Measurements from ENCODE around the gene CCDC110.

CCDC110 gene

GRCh38 chr4:185500576-185500975, 29.0 kb upstream of the CCDC110 start:
- Mint-ChIP-seq H3K9me3 (peaks cover 5% of the 10 kb centered on the region), H3K4me3 (no peak overlapping the region)

DNA sequence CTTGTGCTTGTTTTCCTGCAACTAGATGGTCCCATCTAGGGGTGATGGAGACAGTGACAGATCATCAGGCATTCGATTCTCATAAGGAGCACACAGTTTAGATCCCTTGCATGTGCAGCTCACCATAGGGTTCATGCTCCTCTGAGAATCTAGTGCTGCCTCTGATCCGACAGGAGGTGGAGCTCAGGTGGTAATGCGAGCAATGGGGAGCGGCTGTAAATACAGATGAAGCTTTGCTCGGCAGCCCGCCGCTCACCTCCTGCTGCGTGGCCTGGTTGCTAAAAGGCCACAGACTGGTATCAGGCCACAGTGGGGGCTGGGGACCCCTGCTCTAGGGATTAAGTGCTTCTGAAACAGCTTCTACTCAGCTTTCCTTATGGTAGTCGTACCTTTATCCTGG, 28.5 kb upstream of the CCDC110 start:
- Mint-ChIP-seq H3K36me3 (ENCODE audit: low read depth) (no peaks in the 10 kb centered on the region), H3K9me3 (peaks cover 5% of the 10 kb centered on the region), H3K27ac (no peak overlapping the region), H3K4me1 (ENCODE audit: low read depth) (no peaks in the 10 kb centered on the region), H3K4me3 (no peak overlapping the region), H3K27me3 (peaks cover 43% of the 10 kb centered on the region)
- no peak for DNase-seq

More at GRCh38 chr4:185500576-185500975, 29.0 kb upstream of the CCDC110 start:
- no peak for DNase-seq
- Mint-ChIP-seq H3K27ac (no peak overlapping the region), H3K4me1 (ENCODE audit: low read depth) (no peaks in the 10 kb centered on the region), H3K27me3 (peaks cover 40% of the 10 kb centered on the region), H3K36me3 (ENCODE audit: low read depth) (no peaks in the 10 kb centered on the region)

GRCh38 chr4:185488650-185489049, 17.1 kb upstream of the CCDC110 start:
- H3K9me3 Mint-ChIP-seq, result peaks cover 14% of the 10 kb centered on the region
- H3K4me1 Mint-ChIP-seq (ENCODE audit: low read depth), result no peaks in the 10 kb centered on the region
- DNase-seq, result no peak
- peaks cover 46% of the 10 kb centered on the region for H3K27me3 Mint-ChIP-seq
- H3K36me3 Mint-ChIP-seq (ENCODE audit: low read depth), result no peaks in the 10 kb centered on the region
- H3K4me3 Mint-ChIP-seq, result no peak overlapping the region
- no peak overlapping the region for H3K27ac Mint-ChIP-seq

- Mint-ChIP-seq H3K27me3 (peaks cover 45% of the 10 kb centered on the region), H3K4me1 (ENCODE audit: low read depth) (peaks cover 3% of the 10 kb centered on the region), H3K4me3 (no peak overlapping the region), H3K36me3 (ENCODE audit: low read depth) (no peaks in the 10 kb centered on the region), H3K9me3 (no peaks in the 10 kb centered on the region), H3K27ac (no peak overlapping the region)
- no peak for DNase-seq
These were observed 9.9 kb upstream of the CCDC110 start for GRCh38 chr4:185481401-185481800.

DNA sequence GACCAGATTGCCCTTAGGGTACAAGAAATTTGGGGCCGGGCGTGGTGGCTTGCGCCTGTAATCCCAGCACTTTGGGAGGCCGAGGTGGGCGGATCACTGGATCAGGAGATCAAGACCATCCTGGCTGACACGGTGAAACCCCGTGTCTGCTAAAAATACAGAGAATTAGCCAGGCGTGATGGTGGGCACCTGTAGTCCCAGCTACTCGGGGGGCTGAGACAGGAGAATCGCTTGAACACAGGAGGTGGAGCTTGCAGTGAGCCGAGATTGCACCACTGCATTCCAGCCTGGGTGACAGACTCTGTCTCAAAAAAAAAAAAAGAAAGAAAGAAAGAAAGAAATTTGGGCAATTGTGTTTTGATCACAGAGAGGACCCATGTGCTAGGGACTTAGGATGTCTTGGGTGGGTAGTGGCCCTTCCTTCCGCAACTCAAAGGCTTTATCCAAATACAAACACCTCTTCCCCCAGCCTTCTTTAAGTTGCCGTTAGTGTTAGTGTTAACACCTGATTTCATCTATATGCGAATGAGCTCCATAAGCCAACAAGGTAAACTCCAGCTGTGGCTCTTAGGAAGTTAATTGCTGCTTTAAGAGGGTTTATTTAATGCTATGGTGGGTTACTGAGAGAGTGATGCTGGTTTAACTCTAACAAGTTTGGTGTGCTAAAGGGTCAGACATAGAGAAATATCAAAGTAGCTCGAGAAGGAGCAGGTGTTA, 8.6 kb upstream of the CCDC110 start:
- H3K4me1 Mint-ChIP-seq (ENCODE audit: low read depth), result peaks cover 3% of the 10 kb centered on the region
- no peak for DNase-seq
- H3K9me3 Mint-ChIP-seq, result no peaks in the 10 kb centered on the region
- H3K4me3 Mint-ChIP-seq, result no peak overlapping the region
- peaks cover 38% of the 10 kb centered on the region for H3K27me3 Mint-ChIP-seq
- no peak overlapping the region for H3K27ac Mint-ChIP-seq
- H3K36me3 Mint-ChIP-seq (ENCODE audit: low read depth), result no peaks in the 10 kb centered on the region

DNA sequence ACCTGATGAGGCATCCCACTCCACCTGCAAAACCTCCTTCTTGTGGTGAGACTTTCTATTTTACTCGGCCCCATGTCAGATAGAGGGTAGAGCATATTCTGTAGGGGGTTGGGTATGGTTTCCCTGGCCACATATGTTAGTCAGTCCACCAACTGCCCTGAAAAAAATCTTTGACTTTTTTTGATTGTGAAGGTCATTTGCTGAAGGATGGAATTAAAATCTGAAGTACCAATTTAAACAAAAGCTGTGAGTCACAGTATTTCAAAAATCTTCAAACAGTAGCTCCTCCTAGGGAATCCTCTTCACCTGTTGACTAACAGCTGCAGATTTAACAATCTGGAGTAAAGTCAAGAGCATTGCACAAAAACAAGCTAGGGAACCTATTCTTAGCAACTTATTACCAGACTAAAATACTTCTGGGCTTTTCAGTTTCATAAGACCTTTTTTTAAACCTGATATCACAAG, 8.0 kb upstream of the CCDC110 start:
- H3K36me3 Mint-ChIP-seq (ENCODE audit: low read depth), result no peaks in the 10 kb centered on the region
- H3K4me3 Mint-ChIP-seq, result no peak overlapping the region
- H3K9me3 Mint-ChIP-seq, result no peaks in the 10 kb centered on the region
- H3K27ac Mint-ChIP-seq, result no peak overlapping the region
- no peak for DNase-seq
- peaks cover 3% of the 10 kb centered on the region for H3K4me1 Mint-ChIP-seq (ENCODE audit: low read depth)
- H3K27me3 Mint-ChIP-seq, result peaks cover 38% of the 10 kb centered on the region

GRCh38 chr4:185473247-185473646, 1.7 kb upstream of the CCDC110 start:
- Mint-ChIP-seq H3K36me3 (ENCODE audit: low read depth) (no peaks in the 10 kb centered on the region), H3K4me3 (no peak overlapping the region), H3K27ac (no peak overlapping the region), H3K4me1 (ENCODE audit: low read depth) (peaks cover 8% of the 10 kb centered on the region), H3K27me3 (peaks cover 22% of the 10 kb centered on the region), H3K9me3 (no peaks in the 10 kb centered on the region)
- DNase-seq, result no peak

DNA sequence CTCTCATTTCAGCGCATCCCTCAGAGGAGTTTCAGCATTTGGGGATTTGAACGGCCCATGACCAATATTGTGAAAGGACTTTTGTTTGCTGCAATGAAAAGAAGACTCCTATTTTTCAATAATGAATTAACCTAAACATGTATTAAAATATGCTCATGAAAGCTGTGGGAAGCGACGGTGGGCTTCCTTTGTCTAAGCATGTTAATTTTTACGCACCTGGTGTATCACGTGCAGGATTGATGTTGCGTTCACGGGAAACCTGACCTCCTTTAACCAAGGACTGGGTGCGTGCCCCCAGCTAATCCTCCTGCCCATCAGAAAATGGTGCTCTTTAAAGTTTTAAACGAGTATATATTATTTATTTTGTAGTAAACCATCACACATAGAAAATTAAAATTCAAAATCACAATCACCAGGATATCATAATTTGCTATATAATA, 590 bp upstream of the CCDC110 start:
- H3K36me3 Mint-ChIP-seq (ENCODE audit: low read depth), result no peaks in the 10 kb centered on the region
- peak overlapping the region; percentile 82 for H3K4me3 Mint-ChIP-seq
- no peaks in the 10 kb centered on the region for H3K9me3 Mint-ChIP-seq
- peak overlapping the region; percentile 71 for H3K27ac Mint-ChIP-seq
- H3K27me3 Mint-ChIP-seq, result peaks cover 17% of the 10 kb centered on the region
- H3K4me1 Mint-ChIP-seq (ENCODE audit: low read depth), result peaks cover 8% of the 10 kb centered on the region
- DNase-seq, result no peak

DNA sequence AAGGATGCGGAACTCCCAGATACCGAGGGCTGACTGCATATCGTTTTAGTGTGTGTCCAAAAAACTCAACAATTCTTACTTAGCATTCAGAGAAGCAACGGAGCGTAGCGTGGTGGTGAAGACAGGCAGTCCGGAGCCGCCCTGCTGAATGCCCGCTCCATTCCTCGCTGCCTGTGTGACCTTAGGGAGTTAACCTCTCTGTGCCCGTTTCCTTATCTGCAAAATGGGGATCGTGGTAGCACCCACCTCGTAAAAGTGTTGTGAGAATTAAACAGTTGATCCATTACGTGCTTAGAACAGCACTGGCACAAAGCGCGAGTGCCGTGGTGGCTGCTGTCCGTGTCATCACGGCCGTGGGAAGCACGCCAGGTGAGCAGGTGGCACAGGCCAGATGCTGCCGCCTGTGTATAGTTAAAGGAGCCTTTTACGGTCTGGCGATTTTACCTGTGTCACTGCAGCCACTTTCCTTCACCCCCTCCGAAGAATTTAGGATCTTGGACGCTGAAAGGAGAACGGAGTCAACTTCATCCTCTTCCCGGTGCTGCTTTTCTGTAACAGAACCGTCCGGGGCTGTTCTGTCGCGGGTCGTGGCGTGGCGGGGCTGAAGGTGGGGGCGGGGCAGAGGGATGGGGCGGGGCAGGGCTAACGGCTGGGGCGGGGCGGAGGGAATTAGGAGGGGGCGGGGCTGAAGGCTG, 885 bp downstream of the CCDC110 start:
- DNase-seq, result no peak
- Mint-ChIP-seq H3K9me3 (no peaks in the 10 kb centered on the region), H3K4me1 (ENCODE audit: low read depth) (peaks cover 8% of the 10 kb centered on the region), H3K4me3 (peak overlapping the region; percentile 73), H3K27me3 (peaks cover 11% of the 10 kb centered on the region), H3K27ac (peak overlapping the region; percentile 19), H3K36me3 (ENCODE audit: low read depth) (no peaks in the 10 kb centered on the region)

GRCh38 chr4:185469580-185470154, 1.9 kb downstream of the CCDC110 start:
- Mint-ChIP-seq H3K27ac (no peak overlapping the region), H3K27me3 (peaks cover 11% of the 10 kb centered on the region), H3K9me3 (no peaks in the 10 kb centered on the region), H3K36me3 (ENCODE audit: low read depth) (no peaks in the 10 kb centered on the region), H3K4me3 (no peak overlapping the region), H3K4me1 (ENCODE audit: low read depth) (peaks cover 8% of the 10 kb centered on the region)
- DNase-seq, result no peak

- no peaks in the 10 kb centered on the region for H3K36me3 Mint-ChIP-seq (ENCODE audit: low read depth)
- H3K27me3 Mint-ChIP-seq, result peaks cover 11% of the 10 kb centered on the region
- H3K27ac Mint-ChIP-seq, result no peak overlapping the region
- DNase-seq, result no peak
- peaks cover 8% of the 10 kb centered on the region for H3K4me1 Mint-ChIP-seq (ENCODE audit: low read depth)
- no peaks in the 10 kb centered on the region for H3K9me3 Mint-ChIP-seq
- no peak overlapping the region for H3K4me3 Mint-ChIP-seq
These were observed 2.5 kb downstream of the CCDC110 start for GRCh38 chr4:185468999-185469398.

DNA sequence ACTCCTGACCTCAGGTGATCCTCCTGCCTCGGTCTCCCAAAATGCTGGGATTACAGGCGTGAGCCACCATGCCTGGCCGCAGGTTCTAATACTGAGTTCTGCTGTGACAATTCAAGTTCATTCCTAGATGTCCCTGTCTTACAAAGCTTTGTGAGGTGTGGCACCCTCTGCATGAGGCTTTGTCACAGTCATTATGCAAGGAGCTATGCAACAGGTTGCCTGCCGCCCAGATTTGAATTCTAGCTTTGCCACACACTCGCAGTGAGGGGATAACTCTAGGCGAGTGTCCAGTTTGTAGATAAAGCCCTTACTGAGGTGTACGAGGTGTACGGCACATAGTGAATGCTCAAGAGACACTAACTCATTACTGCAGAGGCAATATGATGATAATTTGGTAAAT, 3.5 kb downstream of the CCDC110 start:
- Mint-ChIP-seq H3K36me3 (ENCODE audit: low read depth) (no peaks in the 10 kb centered on the region), H3K27ac (no peak overlapping the region), H3K9me3 (no peaks in the 10 kb centered on the region), H3K4me1 (ENCODE audit: low read depth) (peaks cover 8% of the 10 kb centered on the region), H3K27me3 (peaks cover 11% of the 10 kb centered on the region), H3K4me3 (no peak overlapping the region)
- no peak for DNase-seq

DNA sequence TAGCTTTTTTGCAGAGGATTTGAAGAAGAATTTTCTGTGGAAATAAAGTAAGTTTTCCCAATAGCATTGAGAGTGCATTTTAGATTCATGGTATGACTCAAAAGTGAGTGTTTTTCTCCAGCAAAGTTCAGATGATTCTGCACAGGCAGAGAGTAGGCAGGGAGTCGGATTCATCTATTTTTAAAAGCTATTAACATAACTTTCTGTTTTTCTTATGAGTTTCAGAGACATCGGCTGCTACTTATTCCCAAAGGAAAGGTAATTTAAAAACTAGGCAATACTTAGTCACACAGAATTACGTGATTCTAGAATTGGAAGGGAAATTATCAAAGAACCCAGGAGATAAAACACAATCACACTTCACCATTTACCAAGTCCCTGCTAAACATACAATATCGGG, 4.4 kb downstream of the CCDC110 start:
- H3K36me3 Mint-ChIP-seq (ENCODE audit: low read depth), result no peaks in the 10 kb centered on the region
- no peak overlapping the region for H3K4me3 Mint-ChIP-seq
- no peak overlapping the region for H3K27ac Mint-ChIP-seq
- H3K9me3 Mint-ChIP-seq, result no peaks in the 10 kb centered on the region
- no peak for DNase-seq
- H3K4me1 Mint-ChIP-seq (ENCODE audit: low read depth), result peaks cover 8% of the 10 kb centered on the region
- peaks cover 11% of the 10 kb centered on the region for H3K27me3 Mint-ChIP-seq

- Mint-ChIP-seq H3K27ac (no peak overlapping the region), H3K27me3 (peaks cover 11% of the 10 kb centered on the region), H3K36me3 (ENCODE audit: low read depth) (no peaks in the 10 kb centered on the region), H3K9me3 (no peaks in the 10 kb centered on the region), H3K4me3 (no peak overlapping the region), H3K4me1 (ENCODE audit: low read depth) (peaks cover 5% of the 10 kb centered on the region)
- no peak for DNase-seq
These were observed 5.8 kb downstream of the CCDC110 start for GRCh38 chr4:185465707-185466106.

DNA sequence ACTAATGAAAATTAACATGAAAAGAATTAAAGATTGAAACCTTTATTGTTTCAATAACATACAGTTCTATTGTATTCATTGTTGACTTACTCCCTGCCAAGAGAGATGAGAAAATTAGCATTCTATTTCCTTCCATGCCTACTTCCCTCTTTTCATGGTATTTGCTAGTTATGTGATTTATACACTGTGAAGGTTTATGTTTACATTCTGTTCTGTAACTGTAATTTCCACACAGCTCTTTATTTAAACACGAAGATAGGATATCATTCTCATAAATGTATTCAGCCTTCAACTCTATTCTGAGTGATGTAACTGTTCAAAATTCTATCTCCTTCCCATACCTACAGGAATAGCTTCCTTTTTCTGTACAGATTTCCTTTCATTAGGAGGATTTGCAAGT, 6.6 kb downstream of the CCDC110 start:
- Mint-ChIP-seq H3K4me3 (no peak overlapping the region), H3K36me3 (ENCODE audit: low read depth) (no peaks in the 10 kb centered on the region), H3K27ac (no peak overlapping the region), H3K27me3 (peaks cover 13% of the 10 kb centered on the region), H3K4me1 (ENCODE audit: low read depth) (no peaks in the 10 kb centered on the region), H3K9me3 (no peaks in the 10 kb centered on the region)
- no peak for DNase-seq
